ENCODE data around the gene GSTM4.
"Not testable (repeated sequence)": the region's sequence is repeated elsewhere in the genome, so short reads cannot be mapped to it uniquely, and the experiment has no call there.

GSTM4 gene

GRCh38 chr1:109659997-109660690, 4.2 kb downstream of the GSTM4 start:
- Histone ChIP-seq H3K79me2 (ENCODE audit: insufficient read depth, low read length) (no peaks in the 10 kb centered on the region), H3K9ac (ENCODE audit: low read depth, low read length) (no peak overlapping the region), H3K27ac (ENCODE audit: low read length) (no peak overlapping the region), H3K27me3 (ENCODE audit: insufficient read depth, low read length, poor library complexity) (peaks cover 3% of the 10 kb centered on the region), H3K36me3 (ENCODE audit: insufficient read depth, low read length) (no peaks in the 10 kb centered on the region), H3K4me3 (ENCODE audit: low read depth in 1 of 2, low read length in 2 of 2) (no peak overlapping the region), H3K9me3 (ENCODE audit: insufficient read depth, low read length, severe bottlenecking) (no peaks in the 10 kb centered on the region), H3K4me1 (ENCODE audit: insufficient read depth, low read length) (no peaks in the 10 kb centered on the region), H4K20me1 (ENCODE audit: insufficient read depth, low read length) (no peaks in the 10 kb centered on the region), H3K4me2 (ENCODE audit: insufficient read depth, low read length) (no peak overlapping the region), H2AFZ (ENCODE audit: low read depth, low read length) (no peak overlapping the region)
- no peak for ATAC-seq (ENCODE audit: insufficient read depth, low read depth)
- TF ChIP-seq, protein P1, sequence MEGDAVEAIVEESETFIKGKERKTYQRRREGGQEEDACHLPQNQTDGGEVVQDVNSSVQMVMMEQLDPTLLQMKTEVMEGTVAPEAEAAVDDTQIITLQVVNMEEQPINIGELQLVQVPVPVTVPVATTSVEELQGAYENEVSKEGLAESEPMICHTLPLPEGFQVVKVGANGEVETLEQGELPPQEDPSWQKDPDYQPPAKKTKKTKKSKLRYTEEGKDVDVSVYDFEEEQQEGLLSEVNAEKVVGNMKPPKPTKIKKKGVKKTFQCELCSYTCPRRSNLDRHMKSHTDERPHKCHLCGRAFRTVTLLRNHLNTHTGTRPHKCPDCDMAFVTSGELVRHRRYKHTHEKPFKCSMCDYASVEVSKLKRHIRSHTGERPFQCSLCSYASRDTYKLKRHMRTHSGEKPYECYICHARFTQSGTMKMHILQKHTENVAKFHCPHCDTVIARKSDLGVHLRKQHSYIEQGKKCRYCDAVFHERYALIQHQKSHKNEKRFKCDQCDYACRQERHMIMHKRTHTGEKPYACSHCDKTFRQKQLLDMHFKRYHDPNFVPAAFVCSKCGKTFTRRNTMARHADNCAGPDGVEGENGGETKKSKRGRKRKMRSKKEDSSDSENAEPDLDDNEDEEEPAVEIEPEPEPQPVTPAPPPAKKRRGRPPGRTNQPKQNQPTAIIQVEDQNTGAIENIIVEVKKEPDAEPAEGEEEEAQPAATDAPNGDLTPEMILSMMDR (IDR thresholded peaks at IDR 0.05; ENCODE audit: borderline replicate concordance, extremely low read depth, low read length, poor library complexity, severe bottlenecking): no peak
- TF ChIP-seq EZH2 (IDR thresholded peaks at IDR 0.05; ENCODE audit: borderline replicate concordance, low read depth, low read length, severe bottlenecking): no peak
- DNase-seq: no peak

GRCh38 chr1:109660691-109661026, 4.8 kb downstream of the GSTM4 start:
- H3K79me2 ChIP-seq (ENCODE audit: insufficient read depth, low read length); H3K4me3 ChIP-seq (ENCODE audit: low read depth in 1 of 2, low read length in 2 of 2); H3K4me2 ChIP-seq (ENCODE audit: insufficient read depth, low read length); H3K27me3 ChIP-seq (ENCODE audit: insufficient read depth, low read length, poor library complexity); H3K36me3 ChIP-seq (ENCODE audit: insufficient read depth, low read length); H4K20me1 ChIP-seq (ENCODE audit: insufficient read depth, low read length); ATAC-seq (ENCODE audit: insufficient read depth, low read depth); H3K9me3 ChIP-seq (ENCODE audit: insufficient read depth, low read length, severe bottlenecking); DNase-seq; H3K9ac ChIP-seq (ENCODE audit: low read depth, low read length); H3K27ac ChIP-seq (ENCODE audit: low read length); H2AFZ ChIP-seq (ENCODE audit: low read depth, low read length); H3K4me1 ChIP-seq (ENCODE audit: insufficient read depth, low read length): not testable (repeated sequence)

DNA sequence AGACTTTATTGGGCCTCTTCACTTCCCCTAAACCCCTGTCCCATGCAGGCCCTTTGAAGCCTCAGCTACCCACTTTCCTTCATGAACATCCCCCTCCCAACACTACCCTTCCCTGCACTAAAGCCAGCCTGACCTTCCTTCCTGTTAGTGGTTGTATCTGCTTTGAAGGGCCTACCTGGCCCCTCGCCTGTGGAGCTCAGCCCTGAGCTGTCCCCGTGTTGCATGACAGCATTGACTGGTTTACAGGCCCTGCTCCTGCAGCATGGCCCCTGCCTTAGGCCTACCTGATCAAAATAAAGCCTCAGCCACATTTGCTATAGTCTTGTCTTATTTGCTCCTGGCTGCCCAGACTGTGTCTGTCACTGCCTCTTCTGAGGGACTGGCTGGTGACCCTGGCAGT, 5.5 kb downstream of the GSTM4 start:
- no peak for ATAC-seq (ENCODE audit: insufficient read depth, low read depth)
- no peak for DNase-seq
- Histone ChIP-seq H3K9me3 (ENCODE audit: insufficient read depth, low read length, severe bottlenecking) (no peaks in the 10 kb centered on the region), H3K79me2 (ENCODE audit: insufficient read depth, low read length) (no peaks in the 10 kb centered on the region), H3K4me2 (ENCODE audit: insufficient read depth, low read length) (no peak overlapping the region), H2AFZ (ENCODE audit: low read depth, low read length) (no peak overlapping the region), H3K27me3 (ENCODE audit: insufficient read depth, low read length, poor library complexity) (peaks cover 3% of the 10 kb centered on the region), H4K20me1 (ENCODE audit: insufficient read depth, low read length) (no peaks in the 10 kb centered on the region), H3K9ac (ENCODE audit: low read depth, low read length) (no peak overlapping the region), H3K4me3 (ENCODE audit: low read depth in 1 of 2, low read length in 2 of 2) (no peak overlapping the region), H3K36me3 (ENCODE audit: insufficient read depth, low read length) (no peaks in the 10 kb centered on the region), H3K4me1 (ENCODE audit: insufficient read depth, low read length) (no peaks in the 10 kb centered on the region), H3K27ac (ENCODE audit: low read length) (no peak overlapping the region)
- no peak for TF ChIP-seq EZH2 (IDR thresholded peaks at IDR 0.05; ENCODE audit: borderline replicate concordance, low read depth, low read length, severe bottlenecking)
- TF ChIP-seq, protein P1 (IDR thresholded peaks at IDR 0.05; ENCODE audit: borderline replicate concordance, extremely low read depth, low read length, poor library complexity, severe bottlenecking): no peak

DNA sequence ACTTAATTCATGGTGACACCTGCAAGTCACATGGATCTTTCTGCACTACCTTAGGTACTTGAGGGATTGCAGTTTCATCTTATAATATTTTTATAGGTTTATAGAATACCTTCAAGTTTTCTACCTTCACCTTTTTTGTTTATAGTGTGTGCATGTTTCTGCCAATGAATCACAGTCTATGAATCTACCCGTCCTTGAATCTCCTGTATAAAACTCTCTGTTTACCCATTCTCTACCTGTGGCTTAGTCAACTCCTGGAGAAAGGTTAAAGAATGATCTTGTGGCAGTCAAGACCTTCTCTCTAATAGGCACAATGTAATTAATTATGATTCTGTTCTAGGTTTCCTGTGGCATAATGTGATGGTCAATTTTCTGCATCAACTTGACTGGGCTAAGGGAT, 8.8 kb downstream of the GSTM4 start:
- no peaks in the 10 kb centered on the region for H3K36me3 ChIP-seq (ENCODE audit: insufficient read depth, low read length)
- no peaks in the 10 kb centered on the region for H3K79me2 ChIP-seq (ENCODE audit: insufficient read depth, low read length)
- H3K27me3 ChIP-seq (ENCODE audit: insufficient read depth, low read length, poor library complexity): no peaks in the 10 kb centered on the region
- no peak overlapping the region for H3K27ac ChIP-seq (ENCODE audit: low read length)
- no peaks in the 10 kb centered on the region for H3K9me3 ChIP-seq (ENCODE audit: insufficient read depth, low read length, severe bottlenecking)
- H3K9ac ChIP-seq (ENCODE audit: low read depth, low read length): no peak overlapping the region
- ATAC-seq (ENCODE audit: insufficient read depth, low read depth) (no peak), DNase-seq (no peak)
- H2AFZ ChIP-seq (ENCODE audit: low read depth, low read length): no peak overlapping the region
- H3K4me1 ChIP-seq (ENCODE audit: insufficient read depth, low read length): peaks cover 13% of the 10 kb centered on the region
- no peak overlapping the region for H3K4me3 ChIP-seq (ENCODE audit: low read depth in 1 of 2, low read length in 2 of 2)
- H4K20me1 ChIP-seq (ENCODE audit: insufficient read depth, low read length): no peaks in the 10 kb centered on the region
- H3K4me2 ChIP-seq (ENCODE audit: insufficient read depth, low read length): no peak overlapping the region
- TF ChIP-seq, protein P1 (IDR thresholded peaks at IDR 0.05; ENCODE audit: borderline replicate concordance, extremely low read depth, low read length, poor library complexity, severe bottlenecking): no peak
- no peak for TF ChIP-seq EZH2 (IDR thresholded peaks at IDR 0.05; ENCODE audit: borderline replicate concordance, low read depth, low read length, severe bottlenecking)

Data from DND-41 (cell line).